ENCODE measurements around the gene PAQR8.
"Not testable (repeated sequence)": the region's sequence is repeated elsewhere in the genome, so short reads cannot be mapped to it uniquely, and the experiment has no call there.

PAQR8 gene

GRCh38 chr6:52381249-52381648 lies 19.3 kb downstream of the PAQR8 start:
- peak; percentile 65 for DNase-seq

GRCh38 chr6:52384145-52384766 lies 22.3 kb downstream of the PAQR8 start:
- DNase-seq: no peak

- no peak for DNase-seq
Measured at GRCh38 chr6:52385074-52385473, 23.1 kb downstream of the PAQR8 start.

DNA sequence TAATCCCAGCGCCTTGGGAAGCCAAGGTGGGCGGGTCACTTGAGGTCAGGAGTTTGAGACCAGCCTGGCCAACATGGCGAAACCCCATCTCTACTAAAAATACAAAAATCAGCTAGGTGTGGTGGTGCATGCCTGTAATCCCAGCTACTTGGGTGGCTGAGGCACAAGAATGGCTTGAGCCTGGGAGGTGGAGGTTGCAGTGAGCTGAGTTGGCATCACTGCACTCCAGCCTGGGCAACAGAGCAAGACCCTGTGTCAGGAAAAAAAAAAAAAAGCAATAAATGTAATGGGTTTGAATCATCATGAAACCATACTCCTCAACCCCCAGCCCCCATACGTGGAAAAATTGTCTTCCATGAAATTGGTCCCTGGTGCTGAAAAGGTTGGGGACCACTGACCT lies 26.2 kb downstream of the PAQR8 start:
- not testable (repeated sequence) for DNase-seq

GRCh38 chr6:52388790-52389189 lies 26.8 kb downstream of the PAQR8 start:
- no peak for DNase-seq

DNA sequence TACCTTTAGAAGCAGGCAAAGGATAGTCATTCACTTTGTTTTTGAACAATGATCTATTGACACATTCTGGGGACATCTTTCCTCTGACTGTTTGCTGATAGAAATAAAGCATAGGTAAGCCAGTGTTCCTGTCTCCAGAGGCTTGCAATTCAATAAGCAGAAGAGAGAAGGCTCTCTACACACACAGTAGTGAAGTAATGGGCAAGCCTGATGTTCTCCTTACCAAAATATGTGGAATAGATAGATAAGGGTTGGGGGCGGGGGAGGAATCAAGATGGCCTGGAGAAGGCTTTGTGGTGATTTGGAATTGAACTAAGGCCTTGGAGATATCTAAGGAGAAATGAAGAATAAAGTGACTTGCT lies 27.3 kb downstream of the PAQR8 start:
- peak; percentile 40 for DNase-seq

- DNase-seq: peak; percentile 89
Measured at GRCh38 chr6:52389626-52390360, 27.8 kb downstream of the PAQR8 start.

- DNase-seq: peak; percentile 86
Measured at GRCh38 chr6:52390361-52390727, 28.4 kb downstream of the PAQR8 start.

- DNase-seq: no peak
Measured at GRCh38 chr6:52391599-52391998, 29.6 kb downstream of the PAQR8 start.

- peak; percentile 76 for DNase-seq
Measured at GRCh38 chr6:52392944-52393343, 31.0 kb downstream of the PAQR8 start.

DNA sequence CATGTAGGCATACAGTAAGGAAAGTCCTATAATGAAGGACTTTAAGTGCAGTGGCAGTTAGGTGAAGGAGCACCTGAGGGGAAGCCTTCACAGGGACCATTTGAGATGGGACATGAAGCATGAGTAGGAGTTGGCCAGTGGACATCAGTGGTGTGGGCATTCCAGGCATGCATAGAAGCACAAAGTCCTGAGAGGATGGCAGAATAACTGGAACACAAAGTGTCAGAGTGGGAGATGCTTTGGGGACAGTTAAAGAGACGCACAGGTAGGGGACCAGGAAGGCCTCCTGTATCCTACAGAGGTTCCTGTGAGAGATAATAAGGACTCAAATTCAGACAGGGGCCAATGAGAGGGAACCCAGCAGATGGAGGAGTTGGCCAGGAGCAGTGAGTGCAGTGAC lies 31.8 kb downstream of the PAQR8 start:
- DNase-seq: no peak

DNA sequence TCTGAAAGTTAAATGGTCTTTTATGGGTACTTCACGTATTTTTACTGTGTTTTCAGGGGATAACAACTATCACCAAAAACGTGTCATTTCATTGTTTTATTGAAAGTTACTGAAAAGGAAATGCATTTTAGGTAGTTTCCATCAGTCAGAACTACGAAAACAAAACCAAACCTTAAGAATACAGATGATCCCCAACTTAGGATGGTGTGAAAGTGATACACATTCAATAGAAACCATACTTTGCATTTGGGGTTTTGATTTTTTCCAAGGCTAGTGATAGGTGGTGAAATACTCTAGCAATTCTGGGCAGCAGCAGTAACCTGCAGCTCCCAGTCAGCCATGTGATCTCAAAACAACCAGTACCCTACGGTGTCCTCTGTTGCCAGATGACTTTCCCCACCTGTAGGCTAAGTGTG lies 32.3 kb downstream of the PAQR8 start:
- DNase-seq: peak; percentile 71

DNA sequence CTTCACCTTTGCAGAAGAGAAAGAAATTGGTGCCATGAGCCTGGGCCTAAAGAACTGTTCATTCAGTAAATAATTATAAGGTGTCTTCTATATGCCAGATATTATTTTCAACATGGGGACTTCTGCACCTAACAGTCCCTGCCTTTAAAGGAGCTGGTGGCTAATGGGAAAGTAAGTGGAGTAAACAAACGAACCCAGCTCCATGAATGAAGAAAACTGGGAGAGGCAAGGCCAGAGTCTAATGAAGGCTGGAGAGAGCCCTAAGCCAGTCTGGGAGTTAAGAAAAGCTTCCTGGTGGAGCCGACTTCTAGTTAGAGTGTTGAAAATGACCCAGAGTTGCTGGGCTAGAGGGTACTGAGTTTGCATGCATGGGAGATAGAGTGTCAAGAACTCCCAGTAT lies 34.0 kb downstream of the PAQR8 start:
- no peak for DNase-seq

DNA sequence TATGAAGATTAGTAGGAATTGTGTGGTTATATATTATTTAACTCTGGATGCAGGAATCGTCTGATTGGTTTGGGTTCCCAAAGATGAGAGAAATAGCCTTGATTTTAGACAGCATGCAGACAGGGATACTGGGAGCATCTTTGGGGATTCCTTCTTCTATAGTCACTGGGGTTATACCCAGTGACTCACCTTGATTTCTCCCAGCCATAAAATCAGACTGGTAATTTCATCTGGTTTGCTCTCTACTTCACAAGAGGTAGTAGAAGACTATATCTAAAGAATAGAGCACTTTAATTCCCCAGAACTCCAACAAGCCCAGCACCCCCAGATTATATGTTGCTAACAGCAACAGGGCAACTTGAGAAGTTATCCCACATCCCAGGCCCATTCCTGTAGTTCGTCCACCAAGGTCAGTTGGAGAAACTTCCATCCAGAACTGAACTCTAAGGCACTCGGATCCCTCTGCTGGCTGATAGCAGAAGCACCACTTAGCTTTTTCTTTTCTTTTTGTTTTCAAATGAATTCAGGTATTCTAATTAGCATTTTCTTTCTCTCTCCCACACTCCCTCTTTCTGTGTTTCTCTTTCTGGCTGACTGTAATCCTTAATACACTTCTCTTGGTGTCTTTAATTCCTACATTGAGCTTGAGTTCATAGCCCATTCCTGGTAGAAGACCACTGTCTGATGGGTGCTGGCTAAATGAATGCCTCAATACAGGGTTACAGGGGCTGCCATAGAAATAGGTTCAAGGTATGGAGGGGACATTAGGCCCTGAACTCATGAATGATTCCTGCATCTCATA lies 37.8 kb downstream of the PAQR8 start:
- DNase-seq: peak; percentile 57

- no peak for DNase-seq
Measured at GRCh38 chr6:52400313-52401041, 38.5 kb downstream of the PAQR8 start.

- DNase-seq: no peak
Measured at GRCh38 chr6:52403086-52403485, 41.1 kb downstream of the PAQR8 start.

DNA sequence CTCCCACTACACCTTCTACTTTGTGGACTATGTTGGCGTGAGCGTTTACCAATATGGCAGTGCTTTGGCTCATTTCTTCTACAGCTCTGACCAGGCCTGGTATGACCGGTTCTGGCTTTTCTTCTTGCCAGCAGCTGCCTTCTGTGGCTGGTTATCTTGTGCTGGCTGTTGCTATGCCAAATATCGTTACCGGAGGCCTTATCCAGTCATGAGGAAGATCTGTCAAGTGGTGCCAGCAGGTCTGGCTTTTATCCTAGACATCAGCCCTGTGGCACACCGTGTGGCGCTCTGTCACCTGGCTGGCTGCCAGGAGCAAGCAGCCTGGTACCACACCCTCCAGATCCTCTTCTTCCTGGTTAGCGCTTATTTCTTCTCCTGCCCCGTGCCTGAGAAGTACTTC lies 41.7 kb downstream of the PAQR8 start:
- DNase-seq: no peak

DNA sequence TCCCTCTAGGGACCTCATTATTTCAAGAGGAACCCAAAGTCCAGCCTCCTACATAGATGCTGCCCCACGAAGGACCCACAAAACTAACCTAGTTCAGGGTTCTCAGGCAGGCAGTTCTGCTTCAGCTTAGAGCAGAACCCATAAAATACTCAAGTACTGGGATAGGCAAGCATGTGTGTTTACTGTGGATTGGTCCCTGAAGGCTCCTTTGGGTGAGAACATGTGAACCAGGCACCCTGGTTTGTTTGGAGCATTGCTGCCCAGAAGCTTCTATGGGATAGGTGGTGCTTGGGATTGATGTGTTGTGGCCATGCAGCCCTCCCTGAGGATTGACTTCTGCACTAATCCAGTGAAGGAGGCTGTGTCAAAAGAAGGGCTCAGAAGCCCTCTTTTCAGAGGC lies 43.3 kb downstream of the PAQR8 start:
- no peak for DNase-seq

GRCh38 chr6:52407467-52407866 lies 45.5 kb downstream of the PAQR8 start:
- DNase-seq: peak; percentile 47

GRCh38 chr6:52409499-52409898 lies 47.5 kb downstream of the PAQR8 start:
- DNase-seq: no peak

GRCh38 chr6:52410979-52411378 lies 49.0 kb downstream of the PAQR8 start:
- DNase-seq: no peak

DNA sequence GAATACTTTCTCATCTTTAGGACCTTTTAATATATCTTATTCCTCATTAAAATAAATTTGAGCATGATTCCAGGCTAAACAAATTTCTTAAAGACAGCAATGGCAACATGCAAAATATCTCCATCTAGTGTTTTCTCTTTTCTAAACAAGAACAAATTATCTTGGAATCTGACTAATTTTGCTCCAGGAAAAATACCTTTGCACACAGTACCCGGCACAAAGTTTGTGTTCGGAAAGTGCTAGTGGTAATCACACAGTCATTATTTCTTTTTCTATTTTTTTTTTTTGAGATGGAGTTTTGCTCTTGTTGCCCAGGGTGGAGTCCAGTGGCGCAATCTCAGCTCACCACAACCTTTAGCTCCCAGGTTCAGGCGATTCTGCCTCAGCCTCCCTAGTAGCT lies 50.0 kb downstream of the PAQR8 start:
- no peak for DNase-seq

DNA sequence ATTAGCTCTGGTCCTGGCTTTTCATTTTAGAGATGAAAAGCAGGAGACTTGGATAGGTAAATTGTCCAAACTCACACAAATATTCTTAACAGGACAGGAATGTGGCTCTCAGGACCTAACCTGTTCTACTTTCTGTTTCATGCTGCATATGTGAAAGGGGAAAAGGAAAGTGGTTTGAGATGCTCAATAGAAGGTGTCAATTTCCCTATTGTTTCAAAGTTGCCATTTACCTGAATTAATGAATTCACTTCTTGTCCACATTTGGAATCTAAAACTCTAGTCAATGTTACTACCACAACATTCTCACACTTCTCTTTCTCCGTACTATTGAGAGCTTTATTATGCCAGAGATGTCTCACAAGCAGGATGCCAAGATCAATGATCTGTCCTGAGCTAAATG lies 53.4 kb downstream of the PAQR8 start:
- DNase-seq: no peak

Measured in activated CD4-positive, alpha-beta T cell treated with anti-CD3 and anti-CD28 coated beads, Interleukin-10, Interleukin-2, amounts not matched to agents 100 ng/mL and 50 ng/mL, durations not matched to agents 16 hours and 8 hours (primary cell).